AG08395 (cell line): ENCODE measurements around the gene WDR7.

ENCODE experiments used
- DNase-seq: peaks from one replicate; pipeline ENCODE4 v3.0.0; 2012; ENCODE audit warnings: mixed read lengths, low spot score

The WDR7 gene

DNA sequence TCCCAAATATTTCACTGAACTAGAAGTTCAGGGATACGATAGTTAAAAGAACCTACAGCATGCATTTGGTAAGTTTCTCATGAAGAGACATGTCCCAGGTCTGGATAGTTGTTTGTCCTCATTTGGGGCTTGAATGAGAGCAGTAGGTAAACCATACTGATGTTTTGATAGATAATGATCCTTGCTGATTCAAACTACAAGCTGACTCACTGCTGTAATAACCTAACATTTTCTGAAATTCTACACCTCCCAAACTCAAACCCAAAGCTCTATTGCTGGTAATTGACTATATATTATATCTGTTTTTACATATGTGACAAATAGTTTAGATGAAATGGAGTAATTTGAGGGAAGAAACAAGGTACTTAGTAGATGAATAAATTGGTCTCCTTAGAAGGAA lies 341.6 kb downstream of the WDR7 start:
- DNase-seq, result no peak

DNA sequence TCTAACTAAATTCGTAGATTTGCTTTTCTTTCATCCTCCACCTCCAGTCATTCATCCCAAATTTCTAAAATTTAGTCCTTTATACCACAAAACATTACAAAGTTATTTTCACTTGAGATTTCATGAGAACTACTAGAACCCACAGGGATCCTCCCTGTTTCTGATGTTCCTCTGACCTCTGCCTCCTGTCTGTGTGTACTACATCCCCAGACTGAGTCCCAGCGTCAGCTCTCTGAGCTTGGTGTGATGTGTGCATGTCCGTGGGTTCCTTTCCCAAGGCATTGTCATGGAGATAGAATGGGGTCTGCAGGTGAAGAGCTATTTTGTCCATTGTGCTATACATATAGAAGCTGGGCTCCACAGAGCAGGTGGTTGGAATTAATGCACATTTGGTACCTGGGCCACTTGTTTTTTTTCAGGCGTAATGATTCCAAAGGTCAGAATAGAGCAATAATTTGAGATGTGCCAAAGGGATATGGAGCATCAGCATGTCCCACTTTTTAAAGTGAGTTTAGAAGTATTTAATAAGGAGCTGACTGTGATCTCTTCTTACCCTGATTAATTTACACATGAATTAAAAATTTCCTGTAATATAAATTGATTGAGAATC lies 344.5 kb downstream of the WDR7 start:
- no peak for DNase-seq

DNA sequence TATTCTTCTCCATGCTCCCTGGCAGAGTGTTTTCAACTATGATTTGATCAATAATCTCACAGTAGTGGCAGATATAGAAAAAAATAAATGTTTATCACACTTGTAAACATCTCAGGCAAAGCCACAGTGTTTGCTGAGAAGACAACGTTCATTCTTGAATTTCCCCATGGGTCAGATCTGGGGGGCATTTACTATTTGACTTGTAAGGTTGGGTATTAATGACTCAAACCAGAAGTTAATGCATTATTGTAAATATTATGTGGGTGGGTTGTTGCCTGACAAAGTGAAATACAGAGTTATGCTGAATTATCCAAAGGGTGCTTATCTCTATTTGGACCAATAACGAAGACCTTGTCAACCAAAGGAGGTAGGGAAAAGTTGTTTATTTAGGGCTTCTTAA lies 346.0 kb downstream of the WDR7 start:
- no peak for DNase-seq

DNA sequence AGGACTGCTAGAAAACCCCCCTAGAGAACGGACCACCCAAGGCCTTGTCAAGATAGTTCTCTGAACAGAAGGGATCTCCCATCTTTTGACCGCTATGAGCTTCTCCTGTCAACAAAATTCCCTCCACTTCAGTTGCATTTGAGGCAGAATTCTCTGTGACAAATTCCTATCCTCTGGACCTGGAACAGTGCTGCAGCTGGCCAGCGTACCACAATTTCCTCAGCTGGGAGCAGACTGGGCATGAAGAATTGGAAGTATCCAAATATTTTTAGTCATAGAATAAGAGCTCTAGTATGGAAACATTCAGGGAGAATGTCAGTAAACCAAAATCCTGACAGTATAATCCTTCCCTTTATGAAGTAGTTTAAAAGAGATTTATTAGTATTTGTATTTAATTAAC lies 348.7 kb downstream of the WDR7 start:
- peak; percentile 6 for DNase-seq

DNA sequence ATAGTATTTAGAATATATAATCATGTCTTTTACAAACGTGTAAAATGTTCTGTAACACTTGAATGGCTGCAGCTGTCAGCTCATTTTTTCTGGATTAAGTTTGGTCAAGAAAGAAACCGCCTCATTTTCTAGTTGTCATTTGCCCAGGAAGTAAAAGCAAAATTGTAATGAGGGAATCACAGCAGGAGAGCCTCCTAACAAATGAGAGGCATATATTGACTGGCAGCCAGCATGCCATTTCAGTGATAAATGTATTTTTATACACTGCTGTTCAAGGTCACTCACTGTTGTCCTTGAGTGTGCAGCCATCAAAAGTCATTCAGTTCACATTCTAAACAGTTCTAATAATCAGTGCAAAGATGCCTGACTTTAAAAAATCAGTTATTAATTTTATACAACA lies 351.5 kb downstream of the WDR7 start:
- no peak for DNase-seq

GRCh38 chr18:57003342-57003741 lies 352.2 kb downstream of the WDR7 start:
- no peak for DNase-seq

GRCh38 chr18:57004366-57005121 lies 353.4 kb downstream of the WDR7 start:
- peak; percentile 48 for DNase-seq

DNA sequence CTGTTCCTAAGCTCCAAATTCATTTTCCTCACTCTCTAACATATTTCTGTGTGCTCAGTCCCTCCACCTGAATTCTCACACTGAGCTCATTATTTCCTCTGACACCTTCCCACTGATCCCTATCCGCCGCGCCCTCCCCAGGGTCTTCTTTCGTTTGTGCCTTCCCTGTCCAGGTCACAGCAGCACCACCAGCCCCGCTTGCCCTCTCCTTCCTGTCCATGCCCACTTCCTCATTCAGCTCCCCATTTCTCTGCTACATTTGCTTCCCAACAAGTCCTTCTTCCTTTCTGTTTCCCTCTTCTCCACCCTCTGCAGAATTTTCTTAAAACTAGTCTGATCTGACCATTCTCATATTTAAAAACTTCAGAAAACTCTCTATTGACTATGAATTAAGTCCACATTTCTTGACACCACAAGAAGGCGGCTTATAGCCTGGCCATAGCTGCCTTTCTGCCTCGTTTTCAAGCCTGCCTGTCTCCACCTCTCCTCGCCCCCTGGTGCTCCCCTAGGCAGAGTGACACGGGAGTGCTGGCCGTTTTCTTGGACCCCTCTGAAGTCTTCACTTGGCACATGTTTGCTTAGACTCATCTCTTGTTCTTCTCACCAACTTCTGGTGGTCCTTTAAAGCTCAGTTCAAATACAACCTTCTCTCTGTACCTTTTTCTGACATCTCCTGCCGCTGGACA lies 357.0 kb downstream of the WDR7 start:
- DNase-seq, result no peak

- no peak for DNase-seq
Observed at GRCh38 chr18:57009844-57010243, 358.7 kb downstream of the WDR7 start.

DNA sequence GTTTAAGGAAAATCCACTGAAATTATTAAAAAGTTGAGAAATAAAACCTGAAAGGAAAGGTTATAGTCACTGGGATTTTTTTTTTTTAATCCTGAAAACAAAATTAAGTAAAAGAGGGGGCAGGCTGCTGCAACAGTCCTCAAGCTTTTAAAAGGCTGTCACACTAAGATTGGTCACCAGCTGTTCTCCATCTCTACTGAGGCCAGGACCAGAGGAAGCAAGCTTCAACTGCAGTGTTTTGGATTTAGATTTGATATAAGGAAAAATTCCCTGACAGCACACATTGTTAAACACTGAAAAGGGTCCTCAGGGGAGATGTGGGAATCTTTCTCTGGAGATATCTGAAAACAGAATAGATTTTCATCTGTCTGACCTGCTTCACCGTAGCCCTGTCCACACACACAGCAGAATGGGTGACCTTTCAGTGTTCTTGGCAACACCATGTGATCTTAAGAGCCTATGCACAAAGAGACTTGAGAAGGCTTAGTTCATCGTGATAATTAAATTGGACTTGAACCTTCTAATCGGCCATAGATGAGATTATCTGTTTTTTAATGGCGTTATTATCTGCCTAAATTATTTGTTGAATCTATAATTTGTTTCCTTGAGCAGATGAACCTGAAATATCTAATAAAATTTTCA lies 363.7 kb downstream of the WDR7 start:
- DNase-seq, result no peak

GRCh38 chr18:57015451-57015850 lies 364.3 kb downstream of the WDR7 start:
- no peak for DNase-seq

GRCh38 chr18:57018845-57019244 lies 367.7 kb downstream of the WDR7 start:
- DNase-seq, result no peak

- DNase-seq, result no peak
Observed at GRCh38 chr18:57022716-57023115, 371.6 kb downstream of the WDR7 start.

GRCh38 chr18:57023275-57023882 lies 372.2 kb downstream of the WDR7 start:
- no peak for DNase-seq

DNA sequence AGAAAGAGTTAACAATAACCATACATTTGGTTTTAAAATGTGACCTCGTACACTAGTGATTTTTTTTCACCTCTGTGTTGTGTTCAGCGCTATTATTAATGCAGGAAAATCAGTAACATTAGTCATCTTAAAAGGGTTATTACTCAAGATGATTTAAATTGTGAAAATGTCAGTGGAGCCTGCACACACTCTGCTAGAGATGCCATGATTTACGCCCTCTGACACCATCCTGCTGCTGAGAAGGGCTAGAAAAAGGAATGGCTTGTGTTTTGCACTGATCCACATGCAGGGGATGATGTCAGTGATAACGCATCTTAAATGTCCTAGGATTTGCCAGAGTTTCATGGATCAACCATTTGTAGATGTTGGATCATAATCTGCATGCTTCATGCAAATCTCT lies 374.4 kb downstream of the WDR7 start:
- DNase-seq, result no peak

DNA sequence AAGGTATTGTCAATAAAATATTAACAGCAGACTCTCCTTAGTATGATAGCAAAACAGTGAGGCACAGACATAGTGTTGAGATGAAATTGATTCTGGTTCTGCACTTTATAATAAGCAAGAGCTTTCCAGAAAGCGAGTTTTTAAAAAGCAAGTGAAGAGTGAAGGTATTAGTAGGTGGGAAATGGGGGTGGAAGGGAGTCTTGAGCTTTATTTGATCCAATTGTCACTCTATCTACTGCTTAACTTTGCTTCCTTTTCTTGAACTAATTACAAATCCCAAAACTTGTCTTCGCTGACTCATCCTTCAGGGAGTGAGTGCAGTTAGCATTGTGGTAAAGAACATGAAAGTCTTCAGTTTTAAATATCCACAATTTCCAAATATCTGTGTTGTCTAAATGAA lies 375.2 kb downstream of the WDR7 start:
- peak; percentile 15 for DNase-seq

DNA sequence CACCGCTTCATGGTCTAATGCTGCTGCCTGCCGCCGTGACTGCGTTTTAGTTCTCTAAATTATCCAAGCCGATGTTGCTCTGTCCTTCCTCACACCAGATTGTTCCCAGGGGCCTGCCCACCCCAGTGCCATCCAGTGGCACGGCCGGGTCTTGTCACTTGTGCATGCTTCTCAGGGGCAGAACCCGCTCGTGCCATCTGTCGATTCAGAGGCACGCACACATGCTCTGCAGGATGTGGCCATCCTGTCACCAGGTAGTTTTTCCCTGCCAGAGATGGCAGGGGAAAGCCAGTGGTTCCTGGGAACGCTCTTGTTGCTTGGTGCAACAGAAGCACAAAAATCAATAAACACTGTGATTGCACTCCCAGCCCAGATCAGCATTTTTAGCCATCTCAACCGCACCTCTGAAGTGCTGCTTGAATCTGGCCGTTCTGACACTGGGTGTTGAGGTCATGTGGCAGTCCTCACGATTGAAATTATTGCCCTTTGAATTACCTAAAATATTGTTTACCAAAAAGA lies 376.1 kb downstream of the WDR7 start:
- DNase-seq, result no peak

- DNase-seq, result no peak
Observed at GRCh38 chr18:57029761-57030160, 378.6 kb downstream of the WDR7 start.

- no peak for DNase-seq
Observed at GRCh38 chr18:57030417-57030816, 379.3 kb downstream of the WDR7 start.

GRCh38 chr18:57035590-57035989 lies 384.4 kb downstream of the WDR7 start:
- DNase-seq, result no peak

GRCh38 chr18:57038395-57038794 lies 387.2 kb downstream of the WDR7 start:
- DNase-seq, result no peak

GRCh38 chr18:57040175-57040574 lies 389.0 kb downstream of the WDR7 start:
- no peak for DNase-seq
